ENCODE results near the gene HYDIN.
"Not testable (repeated sequence)": the region's sequence is repeated elsewhere in the genome, so short reads cannot be mapped to it uniquely, and the experiment has no call there.

DNA sequence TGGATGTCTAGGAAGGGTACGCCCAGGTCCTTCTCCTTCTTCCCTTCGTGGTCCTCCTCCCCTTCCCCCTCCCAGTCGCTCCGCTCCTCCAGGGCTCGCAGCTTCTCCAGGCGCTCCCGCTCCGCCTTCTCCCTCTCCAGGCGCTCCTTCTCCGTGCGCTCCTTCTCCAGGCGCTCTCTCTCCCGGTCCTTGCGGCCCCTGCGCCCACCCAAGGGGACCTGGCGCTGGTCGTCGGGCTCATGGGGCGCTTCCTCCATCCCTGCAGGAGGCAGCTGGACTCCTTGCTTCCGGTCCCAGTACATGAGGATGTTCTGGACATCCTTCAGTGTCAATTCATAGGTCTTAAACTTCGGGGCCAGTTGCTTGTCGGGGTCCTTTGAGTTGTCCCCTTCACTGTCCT is 309.9 kb downstream of the HYDIN start:
- not testable (repeated sequence) for TF ChIP-seq POLR2A (IDR thresholded peaks at IDR 0.05; ENCODE audit: low read length); EP300 (IDR thresholded peaks at IDR 0.05); RFX5 (IDR thresholded peaks at IDR 0.05); ZC3H11A (IDR thresholded peaks at IDR 0.05)
- TF ChIP-seq, protein P1, sequence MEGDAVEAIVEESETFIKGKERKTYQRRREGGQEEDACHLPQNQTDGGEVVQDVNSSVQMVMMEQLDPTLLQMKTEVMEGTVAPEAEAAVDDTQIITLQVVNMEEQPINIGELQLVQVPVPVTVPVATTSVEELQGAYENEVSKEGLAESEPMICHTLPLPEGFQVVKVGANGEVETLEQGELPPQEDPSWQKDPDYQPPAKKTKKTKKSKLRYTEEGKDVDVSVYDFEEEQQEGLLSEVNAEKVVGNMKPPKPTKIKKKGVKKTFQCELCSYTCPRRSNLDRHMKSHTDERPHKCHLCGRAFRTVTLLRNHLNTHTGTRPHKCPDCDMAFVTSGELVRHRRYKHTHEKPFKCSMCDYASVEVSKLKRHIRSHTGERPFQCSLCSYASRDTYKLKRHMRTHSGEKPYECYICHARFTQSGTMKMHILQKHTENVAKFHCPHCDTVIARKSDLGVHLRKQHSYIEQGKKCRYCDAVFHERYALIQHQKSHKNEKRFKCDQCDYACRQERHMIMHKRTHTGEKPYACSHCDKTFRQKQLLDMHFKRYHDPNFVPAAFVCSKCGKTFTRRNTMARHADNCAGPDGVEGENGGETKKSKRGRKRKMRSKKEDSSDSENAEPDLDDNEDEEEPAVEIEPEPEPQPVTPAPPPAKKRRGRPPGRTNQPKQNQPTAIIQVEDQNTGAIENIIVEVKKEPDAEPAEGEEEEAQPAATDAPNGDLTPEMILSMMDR (IDR thresholded peaks at IDR 0.05): not testable (repeated sequence)

All from A549 (cell line).